GM10266 (cell line): ENCODE measurements around the gene PATL2.

Experiments used
- DNase-seq: peaks from one replicate; pipeline ENCODE4 v3.0.0; 2012; ENCODE audit errors: extremely low spot score
- CTCF ChIP-seq: IDR thresholded peaks from 2 replicates; pipeline ENCODE4 v1.5.1; 2012; ENCODE audit warnings: mild to moderate bottlenecking, low read depth; ENCODE audit not compliant: control insufficient read depth, insufficient read depth; ENCODE audit errors: missing control alignments

The PATL2 gene

GRCh38 chr15:44661576-44661975 lies 49.5 kb downstream of the PATL2 start:
- TF ChIP-seq CTCF: no peak
- DNase-seq: no peak

- no peak for TF ChIP-seq CTCF
- DNase-seq: no peak
Observed at GRCh38 chr15:44659056-44659455, 52.1 kb downstream of the PATL2 start.

GRCh38 chr15:44657378-44657777 lies 53.7 kb downstream of the PATL2 start:
- no peak for TF ChIP-seq CTCF
- DNase-seq: no peak

GRCh38 chr15:44656913-44657312 lies 54.2 kb downstream of the PATL2 start:
- no peak for DNase-seq
- TF ChIP-seq CTCF: no peak

- TF ChIP-seq CTCF: no peak
- DNase-seq: no peak
Observed at GRCh38 chr15:44656298-44656697, 54.8 kb downstream of the PATL2 start.

GRCh38 chr15:44654858-44655257 lies 56.3 kb downstream of the PATL2 start:
- TF ChIP-seq CTCF: no peak
- no peak for DNase-seq

GRCh38 chr15:44647637-44648036 lies 63.5 kb downstream of the PATL2 start:
- DNase-seq: no peak
- TF ChIP-seq CTCF: no peak
